PC-9 (cell line): ENCODE results near the gene EPHA7.

Experiments
- EZH2 ChIP-seq: fragments of 200-600 bp; sonication (generic); IDR thresholded peaks from 2 replicates; pipeline ENCODE4 v1.8.0; 2017; ENCODE audit warnings: antibody characterized with exemption, low read depth
- TF ChIP-seq, protein P1 (sequence below): fragments of 200-600 bp; sonication (generic); conservative IDR thresholded peaks from 2 replicates; pipeline ENCODE4 v1.6.1; 2017; ENCODE audit warnings: mixed run types, antibody characterized with exemption, mild to moderate bottlenecking, moderate library complexity

DNA sequence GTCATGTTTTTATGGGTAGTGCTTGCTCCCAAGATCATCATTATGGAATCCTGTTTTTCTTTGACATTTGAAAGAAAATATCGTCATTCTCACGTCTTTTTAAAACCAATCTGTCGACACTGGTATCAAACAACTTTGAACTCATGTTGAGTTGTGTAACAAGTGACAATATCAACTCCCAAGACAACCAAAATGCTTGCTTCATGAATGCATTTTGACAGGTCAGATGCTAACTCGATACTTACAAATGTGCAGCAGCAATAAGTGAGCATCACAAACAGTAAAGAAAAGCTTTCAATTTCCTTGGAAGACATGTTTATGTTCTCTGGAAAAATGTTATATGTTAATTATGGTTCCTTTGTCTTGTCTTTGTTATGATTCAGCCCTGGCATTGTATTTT, 125.9 kb downstream of the EPHA7 start:
- TF ChIP-seq, protein P1, sequence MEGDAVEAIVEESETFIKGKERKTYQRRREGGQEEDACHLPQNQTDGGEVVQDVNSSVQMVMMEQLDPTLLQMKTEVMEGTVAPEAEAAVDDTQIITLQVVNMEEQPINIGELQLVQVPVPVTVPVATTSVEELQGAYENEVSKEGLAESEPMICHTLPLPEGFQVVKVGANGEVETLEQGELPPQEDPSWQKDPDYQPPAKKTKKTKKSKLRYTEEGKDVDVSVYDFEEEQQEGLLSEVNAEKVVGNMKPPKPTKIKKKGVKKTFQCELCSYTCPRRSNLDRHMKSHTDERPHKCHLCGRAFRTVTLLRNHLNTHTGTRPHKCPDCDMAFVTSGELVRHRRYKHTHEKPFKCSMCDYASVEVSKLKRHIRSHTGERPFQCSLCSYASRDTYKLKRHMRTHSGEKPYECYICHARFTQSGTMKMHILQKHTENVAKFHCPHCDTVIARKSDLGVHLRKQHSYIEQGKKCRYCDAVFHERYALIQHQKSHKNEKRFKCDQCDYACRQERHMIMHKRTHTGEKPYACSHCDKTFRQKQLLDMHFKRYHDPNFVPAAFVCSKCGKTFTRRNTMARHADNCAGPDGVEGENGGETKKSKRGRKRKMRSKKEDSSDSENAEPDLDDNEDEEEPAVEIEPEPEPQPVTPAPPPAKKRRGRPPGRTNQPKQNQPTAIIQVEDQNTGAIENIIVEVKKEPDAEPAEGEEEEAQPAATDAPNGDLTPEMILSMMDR = no peak
- no peak for TF ChIP-seq EZH2
